HG02798 (cell line): Measurements from ENCODE around the gene PRKACA.
"Not testable (repeated sequence)": the region's sequence is repeated elsewhere in the genome, so short reads cannot be mapped to it uniquely, and the experiment has no call there.

ENCODE experiments used
- ATAC-seq: cut with Tn5 transposase; IDR thresholded peaks from one replicate; pipeline ENCODE4 v1.9.1; 2021; ENCODE audit warnings: mild to moderate bottlenecking; ENCODE audit not compliant: unreplicated experiment, poor library complexity

PRKACA gene

DNA sequence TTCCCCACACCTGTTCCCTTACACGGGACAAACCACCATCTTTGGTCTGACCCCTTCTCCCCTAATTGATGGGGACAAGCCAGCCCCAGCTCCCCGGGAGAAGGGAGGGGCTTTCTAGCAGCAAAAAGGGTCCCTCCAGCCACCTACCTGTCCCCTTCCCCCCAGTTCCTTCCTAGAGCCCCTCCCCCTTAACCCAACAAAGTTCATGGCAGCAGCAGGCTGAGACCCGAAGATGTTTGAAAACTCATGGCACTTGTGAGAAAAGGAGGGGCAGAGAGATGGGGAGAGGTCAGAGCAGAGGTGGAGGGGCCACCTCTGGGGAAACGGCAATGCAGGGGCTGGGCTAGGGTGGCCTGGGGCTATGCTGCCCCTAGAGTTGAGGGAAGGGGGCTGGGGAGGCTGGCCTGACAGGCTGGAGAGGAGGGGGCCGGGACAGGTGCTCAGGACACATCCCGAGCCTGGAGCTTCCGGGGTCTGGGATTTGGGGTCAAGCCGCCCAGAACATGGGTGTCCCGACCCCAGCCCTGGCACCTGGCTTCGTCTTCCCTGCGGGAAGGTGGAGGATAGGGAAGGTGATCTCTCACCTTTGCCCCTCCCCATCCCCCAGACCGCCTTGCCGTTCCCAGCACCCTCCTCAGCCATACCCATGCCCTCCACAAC lies 31.3 kb upstream of the PRKACA start:
- no peak for ATAC-seq

DNA sequence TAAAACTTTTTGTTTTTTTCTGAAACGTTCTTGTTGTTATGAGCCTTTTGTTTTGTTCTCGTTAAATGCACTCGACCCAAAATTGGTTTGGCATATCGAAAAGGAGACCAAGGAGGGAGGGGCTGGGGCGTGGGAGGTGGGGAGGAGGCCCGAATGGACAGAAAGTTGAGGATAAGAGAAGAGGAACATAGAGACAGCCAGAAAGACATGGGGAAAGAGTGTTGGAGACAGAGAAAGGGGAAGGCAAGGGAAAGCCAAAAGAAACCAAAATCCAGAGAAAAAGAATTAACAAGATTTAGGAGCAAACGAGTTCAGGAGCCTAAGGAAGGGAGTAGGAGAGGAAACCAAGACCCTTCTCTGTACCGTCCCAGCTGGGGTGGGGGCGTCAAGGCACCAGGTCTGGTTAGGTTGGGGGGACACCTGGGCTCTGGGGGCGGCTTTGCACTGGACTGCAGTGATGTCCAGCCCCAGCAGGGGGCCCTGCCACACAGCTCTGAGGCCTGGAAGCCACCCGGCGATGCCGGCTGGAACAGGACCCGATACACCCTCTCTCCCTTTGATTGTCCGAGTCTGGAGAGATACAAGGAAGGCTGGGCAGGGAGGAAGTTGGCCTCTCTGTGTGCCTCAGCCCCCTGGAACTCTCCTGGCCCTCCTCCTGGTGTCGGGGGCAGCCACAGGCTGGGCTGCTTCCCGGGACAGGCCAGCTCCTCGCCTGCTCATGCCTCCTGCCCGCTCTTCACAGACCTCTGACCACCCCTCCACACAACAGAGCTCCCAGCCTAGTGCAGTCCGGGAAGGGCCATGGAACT lies 30.4 kb upstream of the PRKACA start:
- ATAC-seq = no peak

DNA sequence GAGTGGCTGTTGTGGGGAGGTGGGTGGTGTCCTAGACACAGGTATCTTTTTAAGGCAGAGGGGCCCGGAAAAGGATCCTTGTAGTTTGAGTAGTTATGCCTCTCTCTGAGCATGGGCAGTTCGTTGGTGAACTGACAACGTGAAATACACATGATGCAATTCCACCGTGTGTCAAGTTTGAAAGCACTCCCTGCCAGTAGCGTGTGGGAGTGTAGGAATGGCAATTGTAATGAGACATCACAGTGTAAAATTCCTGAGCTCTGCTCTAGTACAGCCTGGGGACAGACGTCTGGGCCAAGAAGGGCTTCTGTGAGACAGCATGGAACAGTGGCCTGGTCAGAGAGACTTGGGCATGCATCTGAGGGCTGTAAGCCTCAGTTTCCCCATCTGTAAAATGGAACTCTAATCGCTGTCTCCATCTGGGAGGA lies 29.2 kb upstream of the PRKACA start:
- ATAC-seq = no peak

DNA sequence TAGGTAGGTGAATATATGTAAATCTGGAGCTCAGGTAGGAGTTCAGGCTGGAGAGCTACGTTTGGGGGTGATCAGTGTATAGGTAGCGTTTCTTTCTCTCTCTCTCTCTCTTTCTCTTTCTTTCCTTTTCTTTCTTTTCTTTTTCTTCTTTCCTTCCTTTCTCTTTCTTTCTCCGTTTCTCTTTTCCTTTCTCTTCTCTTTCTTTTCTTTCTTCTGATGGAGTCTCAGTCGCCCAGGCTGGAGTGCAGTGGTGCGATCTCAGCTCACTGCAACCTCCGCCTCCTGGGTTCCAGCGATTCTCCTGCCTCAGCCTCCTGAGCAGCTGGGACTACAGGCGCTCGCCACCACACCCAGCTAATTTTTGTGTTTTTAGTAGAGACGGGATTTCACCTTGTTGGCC lies 28.6 kb upstream of the PRKACA start:
- not testable (repeated sequence) for ATAC-seq

DNA sequence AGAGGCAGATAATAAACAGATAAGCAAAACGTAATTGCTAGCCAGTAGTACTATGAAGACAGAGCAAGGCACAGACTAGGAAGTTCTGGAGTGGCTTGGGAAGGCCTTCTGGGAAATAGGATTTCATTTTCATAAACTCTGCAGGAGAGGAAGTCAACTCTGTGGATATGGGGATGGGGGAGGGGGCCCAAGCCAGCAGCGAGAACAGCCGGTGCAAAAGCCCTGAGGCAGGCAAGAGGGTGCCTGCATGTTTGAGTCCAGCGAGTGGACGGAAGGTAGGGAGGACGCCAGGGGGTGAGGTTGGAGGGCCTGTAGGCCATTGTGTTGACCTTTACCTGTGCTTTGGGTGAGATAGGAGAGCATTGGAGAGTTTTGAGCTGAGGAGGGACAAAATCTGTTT lies 27.8 kb upstream of the PRKACA start:
- no peak for ATAC-seq

DNA sequence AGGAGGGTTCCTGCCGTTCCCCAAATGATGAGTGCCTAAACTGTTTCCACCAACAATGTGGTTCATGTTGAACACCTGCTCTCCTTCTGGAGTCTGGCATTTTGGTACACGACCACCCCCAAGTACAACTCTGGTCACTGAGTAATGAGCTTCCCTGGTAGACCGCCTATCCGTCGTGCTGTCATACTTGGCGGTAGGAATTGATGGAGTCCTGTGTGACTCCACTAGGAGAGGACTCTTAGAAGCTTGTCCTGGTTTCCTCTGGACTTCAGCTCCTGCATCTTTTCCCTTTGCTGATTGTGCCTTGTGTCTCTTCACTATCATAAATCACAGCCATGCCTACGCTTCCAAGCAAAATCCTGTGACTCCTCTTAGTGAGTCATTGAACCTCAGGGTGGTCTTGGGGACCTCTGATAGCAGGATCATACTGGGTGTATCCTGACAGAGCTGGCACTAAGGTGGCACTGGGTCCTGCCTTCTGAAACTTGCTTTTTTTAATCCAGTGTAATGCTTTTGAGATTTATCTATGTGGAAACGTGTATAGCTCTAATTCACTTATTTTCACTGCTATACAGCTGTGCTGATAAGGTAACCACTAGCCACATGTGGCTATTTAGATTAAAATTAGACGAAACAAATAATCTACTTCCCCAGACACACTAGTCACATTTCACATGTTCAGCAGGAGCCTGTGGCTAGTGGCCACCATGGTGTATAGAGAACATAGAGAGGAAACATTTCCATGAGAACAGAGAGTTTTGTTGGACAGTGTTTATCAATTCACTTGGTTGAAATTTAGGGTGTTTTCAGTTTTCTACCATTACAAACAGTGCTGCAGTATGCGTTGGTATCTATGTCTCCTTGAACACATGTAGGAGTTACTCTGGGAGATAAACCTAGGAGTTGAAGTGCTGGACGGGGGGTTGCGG lies 25.0 kb upstream of the PRKACA start:
- no peak for ATAC-seq

DNA sequence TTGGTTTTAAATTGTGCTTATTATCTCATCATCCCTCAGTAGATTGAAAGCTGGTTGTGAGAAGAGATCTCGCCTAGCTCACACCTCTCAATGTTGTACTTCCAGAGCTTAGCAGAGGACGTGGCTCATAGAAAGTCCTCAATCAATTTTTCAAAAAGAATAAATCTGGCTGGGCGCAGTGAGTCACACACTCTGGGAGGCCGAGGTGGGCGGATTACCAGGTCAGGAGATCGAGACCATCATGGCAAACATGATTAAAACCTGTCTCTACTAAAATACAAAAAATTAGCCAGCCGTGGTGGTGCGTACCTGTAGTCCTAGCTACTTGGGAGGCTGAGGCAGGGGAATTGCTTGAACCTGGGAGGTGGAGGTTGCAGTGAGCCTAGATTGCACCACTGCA lies 23.5 kb upstream of the PRKACA start:
- ATAC-seq = no peak

DNA sequence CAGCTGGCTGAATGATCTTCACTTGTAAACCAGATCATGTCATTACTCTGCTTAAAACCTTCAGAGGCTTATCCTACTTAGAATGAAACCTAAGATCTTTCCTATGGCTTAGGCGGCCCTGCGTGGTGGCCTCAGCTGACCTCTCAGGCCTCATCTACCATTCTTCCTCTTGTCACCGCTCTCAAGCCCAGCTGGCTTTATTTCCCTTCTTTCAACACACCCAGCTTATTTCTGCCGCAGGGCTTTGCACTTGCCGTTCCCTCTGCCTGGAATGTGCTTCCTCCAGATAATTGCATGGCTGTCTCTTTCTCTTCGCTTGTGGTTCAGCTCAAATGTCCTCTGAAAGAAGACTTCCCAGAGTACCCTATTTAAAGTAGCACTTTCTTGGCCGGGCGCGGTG lies 22.4 kb upstream of the PRKACA start:
- no peak for ATAC-seq

DNA sequence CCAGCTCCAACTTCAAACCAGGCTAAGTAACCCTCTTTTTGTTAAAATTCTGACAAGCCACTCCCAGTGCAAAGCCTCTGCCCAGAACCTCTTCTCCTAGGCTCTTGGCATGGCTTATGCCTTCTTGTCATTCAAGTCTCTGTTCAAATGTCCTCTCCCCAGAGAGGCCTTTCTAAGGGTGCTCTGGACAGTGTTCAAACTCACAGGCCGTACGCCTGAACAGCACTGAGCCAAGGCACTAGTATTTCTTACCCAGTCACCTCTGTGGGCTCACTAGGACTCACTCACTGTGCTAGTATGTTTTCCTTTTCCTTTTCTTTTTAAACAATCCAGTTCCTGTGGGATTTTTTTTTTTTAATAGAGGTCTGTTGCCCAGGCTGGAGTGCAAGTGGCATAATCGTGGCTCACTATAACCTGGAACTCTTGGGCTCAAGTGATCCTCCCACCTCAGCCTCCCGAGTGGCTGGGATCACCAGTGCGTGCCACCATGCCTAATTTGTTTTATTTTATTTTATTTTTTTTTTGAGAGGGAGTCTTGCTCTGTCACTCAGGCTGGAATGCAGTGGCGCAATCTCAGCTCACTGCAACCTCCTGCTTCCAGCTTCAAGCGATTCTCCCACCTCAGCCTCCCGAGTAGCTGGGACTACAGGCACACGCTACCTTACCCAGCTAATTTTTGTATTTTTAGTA lies 21.2 kb upstream of the PRKACA start:
- ATAC-seq = no peak

DNA sequence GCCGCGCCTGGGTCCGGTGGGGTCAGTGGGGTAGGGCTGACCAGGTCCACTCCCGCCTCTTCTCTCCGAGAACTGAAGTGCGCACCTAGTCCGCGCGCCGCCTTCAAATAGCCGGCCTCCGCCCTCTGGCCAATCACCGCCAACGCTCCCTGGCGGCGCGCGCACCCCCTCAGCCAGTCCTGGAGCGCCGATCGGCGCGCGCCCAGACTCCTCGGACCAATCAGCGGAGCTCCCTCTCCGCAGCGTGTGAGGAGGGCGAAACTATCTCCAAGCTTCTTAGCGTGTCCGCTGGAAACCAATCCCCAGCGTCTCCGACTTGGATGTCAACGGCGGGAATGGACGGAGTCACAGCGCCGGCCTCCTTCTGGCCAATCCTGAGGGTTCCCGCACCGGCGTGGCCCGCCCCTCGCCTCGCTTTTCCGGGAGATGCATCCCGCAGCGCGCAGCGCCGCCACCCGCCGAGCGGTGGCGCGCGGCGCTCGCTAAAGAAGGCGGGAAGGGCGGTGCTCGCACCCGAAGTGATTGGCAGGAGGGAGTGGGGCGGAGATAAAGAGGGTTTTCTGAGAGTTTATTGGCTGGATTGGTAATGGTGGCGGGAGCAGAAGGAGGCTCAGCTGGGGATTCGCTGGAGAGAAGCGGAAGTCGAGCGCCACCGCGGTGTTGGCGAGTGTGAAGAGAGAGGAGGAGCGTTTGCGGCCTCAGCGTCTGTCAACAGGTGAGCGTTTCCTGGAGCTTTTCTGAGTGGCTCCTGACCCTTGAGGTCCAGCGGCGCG lies 19.1 kb upstream of the PRKACA start, which contains the start of gene ASF1B:
TSS of gene ASF1B (minus strand) at position 81 of the 773 bp plus-strand sequence. CDS start 133 bp downstream, outside the sequence.
- peak; percentile 88 for ATAC-seq

DNA sequence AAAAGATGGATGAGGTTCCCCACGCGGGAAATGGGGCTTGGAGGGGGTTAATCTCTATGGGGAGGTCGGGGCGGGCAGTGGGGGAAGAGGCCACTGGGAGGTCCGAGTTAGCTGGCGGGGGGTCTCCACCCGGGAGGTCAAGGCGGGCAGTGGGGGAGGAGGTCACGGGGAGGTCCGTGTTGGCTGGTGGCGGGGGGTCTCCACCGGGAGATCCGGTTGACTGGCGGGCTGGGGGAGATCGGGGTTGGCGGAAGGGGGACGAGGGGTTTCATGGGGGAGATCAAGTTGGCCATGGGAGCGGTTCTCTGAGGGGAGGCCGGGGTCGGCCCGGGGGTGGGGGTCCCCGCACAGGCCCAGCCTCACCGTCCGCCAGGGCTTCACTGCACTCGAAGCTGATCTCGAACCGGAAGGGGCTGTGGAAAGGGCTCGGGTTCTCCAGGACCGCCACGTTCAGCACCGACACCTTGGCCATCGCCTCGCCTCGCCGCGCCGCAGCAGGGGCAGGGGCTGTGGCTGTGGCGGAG lies 18.5 kb upstream of the PRKACA start:
- no peak for ATAC-seq

DNA sequence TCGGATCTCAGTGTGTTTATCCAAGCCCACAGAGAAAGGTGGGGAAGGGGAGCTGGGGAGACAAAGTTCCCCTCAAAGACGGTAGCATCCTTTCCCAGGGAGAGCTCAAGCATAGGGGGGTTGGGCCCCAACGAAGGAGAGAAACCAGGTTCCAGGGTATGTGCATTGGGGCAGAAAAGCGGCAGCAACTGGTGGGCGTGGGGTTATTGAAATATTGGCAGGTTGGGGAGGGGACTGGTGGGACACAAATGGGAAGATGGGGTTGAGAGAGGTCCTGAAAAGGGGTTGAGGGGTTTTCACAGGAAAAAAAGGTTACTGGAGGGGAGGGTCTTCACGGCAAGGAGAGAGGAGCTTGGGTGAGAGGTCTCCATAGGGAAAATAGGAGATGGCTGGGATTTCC lies 17.8 kb upstream of the PRKACA start:
- no peak for ATAC-seq

DNA sequence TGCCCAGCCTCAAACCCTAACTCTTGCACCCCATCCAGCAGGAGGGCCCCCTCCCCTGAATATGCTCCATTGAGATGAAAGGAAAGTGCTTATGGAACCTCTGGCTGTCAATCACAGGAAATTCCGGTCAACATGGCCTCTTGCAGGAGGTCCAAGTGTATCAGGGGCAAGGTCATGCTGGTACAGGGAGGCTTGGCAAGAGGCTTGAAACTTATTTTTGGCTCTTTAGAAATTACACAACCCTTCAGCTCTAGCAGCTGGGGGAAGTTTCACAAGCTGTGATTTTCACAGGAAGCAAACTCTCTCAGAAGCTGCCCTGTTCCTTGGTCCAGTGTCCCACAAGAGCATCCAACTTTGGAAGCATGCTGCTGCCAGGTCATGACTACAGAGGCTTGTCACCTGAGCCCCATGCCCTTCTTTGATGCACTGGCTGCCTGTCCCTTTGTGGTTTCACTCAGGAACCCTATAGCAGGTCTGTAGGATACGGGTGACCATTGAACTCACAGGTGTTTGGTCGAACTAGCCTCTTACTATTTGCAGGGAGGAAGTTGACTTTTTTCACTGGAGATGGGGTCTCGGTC lies 10.5 kb upstream of the PRKACA start:
- ATAC-seq = peak; percentile 34

DNA sequence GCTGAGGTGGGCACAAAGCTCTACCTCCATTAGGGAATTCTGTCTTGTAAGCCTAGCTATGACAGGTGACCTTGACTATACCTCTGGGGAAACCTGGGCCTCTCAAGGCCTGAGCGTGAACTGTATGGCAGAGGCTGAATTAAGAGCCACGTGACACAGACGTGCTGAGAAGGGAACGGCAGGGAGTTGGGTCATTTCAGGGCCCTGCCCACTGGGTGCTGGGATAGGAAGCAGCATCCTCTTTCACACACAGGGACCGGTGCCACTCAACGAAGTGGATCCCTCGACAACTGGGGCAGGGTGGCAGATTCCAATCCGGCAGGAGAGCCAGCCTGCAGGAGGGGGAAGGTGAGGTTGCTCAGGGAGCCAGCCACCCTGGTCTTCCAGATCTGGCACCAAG lies 9.6 kb upstream of the PRKACA start:
- ATAC-seq = no peak

DNA sequence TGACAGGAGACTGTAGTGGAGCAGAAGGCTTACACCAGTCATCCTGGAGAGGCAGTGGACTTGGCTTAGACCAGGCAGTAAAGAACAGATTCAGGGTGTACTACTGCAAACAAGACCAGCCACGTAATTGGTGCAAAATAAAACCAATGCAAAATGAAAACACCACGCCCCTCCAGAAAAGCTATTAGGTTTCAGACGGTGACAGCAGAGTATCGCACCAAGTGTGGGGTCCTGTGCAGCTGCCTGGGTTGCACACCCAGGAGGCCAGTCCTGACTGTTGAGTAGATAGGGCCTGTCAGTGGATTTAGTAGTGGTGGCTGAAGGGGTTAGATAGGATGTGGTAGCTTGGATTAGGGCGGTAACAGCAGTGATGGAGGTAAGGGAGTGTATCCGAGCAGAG lies 5.4 kb upstream of the PRKACA start:
- ATAC-seq = no peak

DNA sequence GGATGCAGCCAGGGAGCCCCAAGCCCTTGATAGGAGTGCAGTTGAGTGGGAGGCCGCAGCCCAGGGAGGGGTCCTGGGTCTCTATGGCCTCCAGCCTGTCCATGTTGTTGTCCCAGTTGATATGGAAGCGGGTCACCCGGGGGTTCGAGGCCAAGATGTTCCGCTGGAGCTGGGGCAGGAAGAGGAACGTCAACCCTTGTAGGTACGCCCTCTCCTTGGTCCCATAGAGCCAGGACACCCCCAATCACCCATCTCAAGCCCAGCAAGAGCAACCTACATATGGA lies 2.9 kb upstream of the PRKACA start:
- ATAC-seq = no peak

DNA sequence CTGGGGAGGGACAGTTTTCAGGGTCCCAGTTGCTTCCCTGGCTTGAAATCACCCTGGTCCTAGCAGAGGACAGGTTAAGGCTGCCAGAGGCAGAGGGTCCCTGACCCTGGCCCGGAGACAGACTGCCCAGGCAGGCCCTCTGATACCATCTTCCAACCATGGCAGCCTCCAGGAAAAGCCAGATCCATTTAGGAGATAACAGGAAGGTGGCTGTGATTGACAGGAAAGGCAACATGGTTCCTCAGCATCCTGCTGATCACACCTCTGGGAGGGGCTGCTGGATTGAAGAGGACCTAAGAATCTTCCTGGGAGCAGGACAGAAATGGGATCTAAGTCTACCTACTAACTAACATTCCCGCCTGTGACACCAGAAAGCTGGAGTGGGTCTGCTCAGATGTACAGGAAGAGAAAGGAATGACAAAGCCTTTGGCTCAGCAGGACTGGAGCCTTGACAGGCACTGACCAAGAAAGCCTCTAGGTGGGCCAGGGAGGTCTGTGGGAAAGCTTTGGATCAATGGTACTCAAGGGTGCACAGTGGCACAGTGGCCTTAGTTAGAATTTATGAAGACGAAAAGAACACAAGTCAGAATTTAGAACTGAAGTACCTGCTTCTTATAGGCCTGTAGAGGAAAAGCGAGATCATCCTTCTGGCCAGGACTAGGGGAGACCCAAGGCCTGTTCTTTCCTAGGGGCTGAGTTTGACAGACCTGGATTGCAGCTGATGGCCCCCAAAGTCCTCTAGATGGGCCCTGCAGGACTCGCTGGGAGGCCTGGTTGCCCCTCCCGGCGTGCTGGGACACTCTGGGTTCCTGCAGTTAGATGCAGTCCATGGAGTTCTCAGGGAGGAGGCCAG lies 2.3 kb upstream of the PRKACA start:
- no peak for ATAC-seq

DNA sequence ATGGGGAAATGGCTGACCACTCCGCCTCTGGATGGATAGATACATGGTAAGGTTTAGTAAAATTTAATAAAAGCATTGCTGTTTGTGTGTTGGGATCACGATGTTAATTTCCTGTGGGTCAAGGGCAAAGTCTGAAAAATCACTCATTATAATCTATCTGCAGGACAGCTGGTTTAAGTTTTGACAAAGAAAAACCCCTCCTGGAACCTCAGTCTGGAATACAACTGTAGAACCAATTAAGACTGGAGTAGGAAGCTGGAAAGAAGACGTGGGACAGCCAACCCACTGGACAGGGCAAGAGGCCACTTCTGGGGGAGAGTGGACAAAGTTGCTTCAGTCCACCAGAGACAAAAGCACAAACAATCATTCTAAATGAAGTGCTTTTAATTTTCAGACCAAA lies 1.6 kb upstream of the PRKACA start:
- no peak for ATAC-seq
